HG03175 (cell line): ENCODE measurements around the gene SOX5.
"Not testable (repeated sequence)": the region's sequence is repeated elsewhere in the genome, so short reads cannot be mapped to it uniquely, and the experiment has no call there.

Source experiments
- ATAC-seq: cut with Tn5 transposase; IDR thresholded peaks from one replicate; pipeline ENCODE4 v1.9.1; 2021; ENCODE audit warnings: mild to moderate bottlenecking, moderate library complexity; ENCODE audit not compliant: unreplicated experiment

SOX5 gene

GRCh38 chr12:23847857-23848256, 101.6 kb downstream of the SOX5 start:
- no peak for ATAC-seq

- no peak for ATAC-seq
These were observed 105.5 kb downstream of the SOX5 start for GRCh38 chr12:23843958-23844357.

GRCh38 chr12:23834076-23834475, 115.4 kb downstream of the SOX5 start:
- no peak for ATAC-seq

- no peak for ATAC-seq
These were observed 117.7 kb downstream of the SOX5 start for GRCh38 chr12:23831739-23832138.

- no peak for ATAC-seq
These were observed 119.3 kb downstream of the SOX5 start for GRCh38 chr12:23830210-23830609.

- ATAC-seq = no peak
These were observed 122.1 kb downstream of the SOX5 start for GRCh38 chr12:23827353-23827752.

- not testable (repeated sequence) for ATAC-seq
These were observed 124.3 kb downstream of the SOX5 start for GRCh38 chr12:23825124-23825523.

GRCh38 chr12:23824358-23824757, 125.1 kb downstream of the SOX5 start:
- no peak for ATAC-seq

GRCh38 chr12:23822883-23823282, 126.6 kb downstream of the SOX5 start:
- not testable (repeated sequence) for ATAC-seq

GRCh38 chr12:23817345-23817744, 132.1 kb downstream of the SOX5 start:
- no peak for ATAC-seq

GRCh38 chr12:23816394-23816851, 133.0 kb downstream of the SOX5 start:
- no peak for ATAC-seq

GRCh38 chr12:23815810-23816209, 133.7 kb downstream of the SOX5 start:
- no peak for ATAC-seq

- ATAC-seq = no peak
These were observed 136.3 kb downstream of the SOX5 start for GRCh38 chr12:23813206-23813605.

GRCh38 chr12:23810329-23810902, 139.1 kb downstream of the SOX5 start:
- no peak for ATAC-seq

- no peak for ATAC-seq
These were observed 145.9 kb downstream of the SOX5 start for GRCh38 chr12:23803540-23803939.

- no peak for ATAC-seq
These were observed 154.0 kb downstream of the SOX5 start for GRCh38 chr12:23795494-23795893.

- no peak for ATAC-seq
These were observed 168.4 kb downstream of the SOX5 start for GRCh38 chr12:23781118-23781517.

GRCh38 chr12:23775208-23775607, 174.3 kb downstream of the SOX5 start:
- peak; percentile 52 for ATAC-seq

- ATAC-seq = no peak
These were observed 178.1 kb downstream of the SOX5 start for GRCh38 chr12:23771240-23771949.

GRCh38 chr12:23770202-23770938, 179.1 kb downstream of the SOX5 start:
- no peak for ATAC-seq

- ATAC-seq = no peak
These were observed 181.6 kb downstream of the SOX5 start for GRCh38 chr12:23767834-23768233.

- no peak for ATAC-seq
These were observed 185.7 kb downstream of the SOX5 start for GRCh38 chr12:23763724-23764123.
